PC-3 (cell line): ENCODE measurements around the gene ALOX12B. TPM values are rescaled to one million over a fixed set of nuclear protein-coding genes. Genes with fewer than 3 reads are reported as not detected.

Experiments used
- ATAC-seq: fragments of 200-7000 bp; cut with Tn5 transposase; 2 replicates; pipeline ENCODE4 v1.9.1; 2020; ENCODE audit warnings: mild to moderate bottlenecking, moderate library complexity
- BruUV-seq: library from RNA; stranded (reverse); fragments of 400-500 nt; replicated peaks from 2 replicates; lab custom pipeline; 2021; lab: Mats Ljungman, UMichigan
- CTCF ChIA-PET: fragments of 300-600 bp; sonication (Branson Sonifier 250); formaldehyde crosslinking; loops from one replicate; lab custom pipeline; 2022; ENCODE audit warnings: antibody characterized with exemption; lab: Charles Lee
- POLR2A ChIA-PET: fragments of 300-600 bp; sonication (Branson Sonifier 250); formaldehyde crosslinking; loops from one replicate; lab custom pipeline; 2022; ENCODE audit warnings: antibody characterized with exemption; ENCODE audit not compliant: unreplicated experiment; lab: Charles Lee
- DNase-seq: peaks from one replicate; pipeline ENCODE4 v3.0.0-alpha.2; 2015
- H2AFZ ChIP-seq: fragments of 300-600 bp; sonication (generic); 2 replicates; pipeline ENCODE4 v1.6.0; 2016; ENCODE audit warnings: antibody characterized with exemption, low read length
- H3F3A ChIP-seq: fragments of 300-600 bp; sonication (generic); one replicate; pipeline ENCODE4 v1.6.0; 2017; ENCODE audit warnings: antibody characterized with exemption, low read length, control low read depth, mild to moderate bottlenecking; ENCODE audit not compliant: unreplicated experiment
- H3K27ac ChIP-seq: fragments of 300-600 bp; sonication (generic); 2 replicates; pipeline ENCODE4 v1.5.1; 2016; ENCODE audit warnings: mild to moderate bottlenecking, low read length
- H3K27me3 ChIP-seq: fragments of 300-600 bp; sonication (generic); 2 replicates; pipeline ENCODE4 v1.6.1; 2016; ENCODE audit warnings: low read length, mixed read lengths
- H3K36me3 ChIP-seq: fragments of 300-600 bp; sonication (generic); 2 replicates; pipeline ENCODE4 v1.6.1; 2016; ENCODE audit warnings: low read depth, mixed run types, low read length, mixed read lengths
- H3K4me1 ChIP-seq: fragments of 300-600 bp; sonication (generic); 2 replicates; pipeline ENCODE4 v1.5.1; 2016; ENCODE audit warnings: low read length; ENCODE audit not compliant: insufficient read depth
- H3K4me2 ChIP-seq: fragments of 300-600 bp; sonication (generic); 2 replicates; pipeline ENCODE4 v1.6.0; 2016; ENCODE audit warnings: low read length
- H3K4me3 ChIP-seq: fragments of 300-600 bp; sonication (generic); 2 replicates; pipeline ENCODE4 v1.5.1; 2016; ENCODE audit warnings: mild to moderate bottlenecking, low read length, mixed read lengths
- H3K79me2 ChIP-seq: fragments of 300-600 bp; sonication (generic); 2 replicates; pipeline ENCODE4 v1.6.1; 2017; ENCODE audit warnings: low read length, mixed read lengths
- H3K9ac ChIP-seq: fragments of 300-600 bp; sonication (generic); 2 replicates; pipeline ENCODE4 v1.6.0; 2016; ENCODE audit warnings: mild to moderate bottlenecking, low read length
- H3K9me2 ChIP-seq: fragments of 300-600 bp; sonication (generic); replicated peaks from 2 replicates; pipeline ENCODE4 v1.6.1; 2016; ENCODE audit warnings: mixed run types, low read length, mixed read lengths
- H3K9me3 ChIP-seq: fragments of 300-600 bp; sonication (generic); 2 replicates; pipeline ENCODE4 v1.6.1; 2016; ENCODE audit warnings: low read length, mixed read lengths
- H4K20me1 ChIP-seq: fragments of 300-600 bp; sonication (generic); 2 replicates; pipeline ENCODE4 v1.6.1; 2016; ENCODE audit warnings: low read length, mixed read lengths
- CTCF ChIP-seq: fragments of 300-600 bp; sonication (generic); conservative IDR thresholded peaks from 2 replicates; pipeline ENCODE4 v1.5.1; 2017; ENCODE audit warnings: antibody characterized with exemption, low read depth, mild to moderate bottlenecking, low read length
- EZH2 ChIP-seq: fragments of 300-600 bp; sonication (generic); IDR thresholded peaks from one replicate; pipeline ENCODE4 v1.6.1; 2017; ENCODE audit warnings: antibody characterized with exemption, mild to moderate bottlenecking, low read length; ENCODE audit not compliant: unreplicated experiment
- EZH2phosphoT487 ChIP-seq: fragments of 300-600 bp; sonication (generic); IDR thresholded peaks from 2 replicates; pipeline ENCODE4 v1.6.1; 2018; ENCODE audit warnings: mild to moderate bottlenecking, antibody characterized with exemption, low read length, borderline replicate concordance
- intact Hi-C: fragments of 100-400 bp; cut with micrococcal nuclease; formaldehyde crosslinking; loops from 2 replicates; pipeline ENCODE4 v1.9.0; 2023
- total RNA-seq: library from RNA; depleted of rRNA; stranded (reverse); fragments of >200 nt; gene quantifications from 2 replicates; pipeline ENCODE4 v1.2.3, GENCODE V29; 2014

The ALOX12B gene
- total RNA-seq, 1 experiment from 2014 or later = 0.55 TPM

- ChIA-PET POLR2A (no interaction called here), CTCF (no interaction called here)
- H3K27ac ChIP-seq = no peak overlapping the region
- H3K4me3 ChIP-seq = no peak overlapping the region
- no peaks in the 10 kb centered on the region for H3K9me3 ChIP-seq
- ATAC-seq (no peak), DNase-seq (no peak)
- TF ChIP-seq CTCF (no peak), EZH2phosphoT487 (no peak), EZH2 (no peak)
- H2AFZ ChIP-seq = no peak overlapping the region
- no peak overlapping the region for H3K4me2 ChIP-seq
- H3K9ac ChIP-seq = no peak overlapping the region
- BruUV-seq = no TSS peak
- no peaks in the 10 kb centered on the region for H3F3A ChIP-seq
- H3K27me3 ChIP-seq = no peaks in the 10 kb centered on the region
- H3K4me1 ChIP-seq = no peaks in the 10 kb centered on the region
- intact Hi-C loops = no loop called here
- no peaks in the 10 kb centered on the region for H3K9me2 ChIP-seq
- no peaks in the 10 kb centered on the region for H3K36me3 ChIP-seq
- no peaks in the 10 kb centered on the region for H4K20me1 ChIP-seq
- no peaks in the 10 kb centered on the region for H3K79me2 ChIP-seq
Observed at GRCh38 chr17:8048236-8048635, 39.3 kb downstream of the ALOX12B start.

DNA sequence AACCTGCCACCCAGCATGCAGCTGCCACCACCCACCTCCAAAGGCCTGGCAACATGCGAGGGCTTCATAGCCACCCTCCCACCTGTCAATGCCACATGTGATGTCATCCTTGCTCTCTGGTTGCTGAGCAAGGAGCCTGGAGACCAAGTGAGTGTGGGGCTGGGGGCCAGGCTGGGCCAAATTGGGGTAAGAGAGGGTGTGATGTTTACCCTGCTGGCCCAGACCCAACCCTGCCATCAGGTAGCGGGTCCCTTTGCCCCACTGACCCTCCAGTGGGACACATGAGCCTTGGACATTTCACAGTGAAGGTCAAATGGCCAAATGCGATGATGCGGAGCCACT, 39.8 kb downstream of the ALOX12B start:
- CTCF ChIA-PET = no interaction called here

More for the DNA sequence above, 39.8 kb downstream of the ALOX12B start:
- Histone ChIP-seq H3K9me2 (no peaks in the 10 kb centered on the region), H3K4me2 (no peak overlapping the region), H3K4me3 (no peak overlapping the region), H3K9me3 (no peaks in the 10 kb centered on the region), H3K36me3 (no peaks in the 10 kb centered on the region), H3F3A (no peaks in the 10 kb centered on the region), H3K27ac (no peak overlapping the region), H3K4me1 (no peaks in the 10 kb centered on the region), H4K20me1 (no peaks in the 10 kb centered on the region), H2AFZ (no peak overlapping the region), H3K27me3 (no peaks in the 10 kb centered on the region), H3K9ac (no peak overlapping the region), H3K79me2 (no peaks in the 10 kb centered on the region)
- no peak for ATAC-seq
- no peak for DNase-seq
- BruUV-seq = no TSS peak
- TF ChIP-seq EZH2 = no peak
- no peak for TF ChIP-seq CTCF
- TF ChIP-seq EZH2phosphoT487 = no peak
- POLR2A ChIA-PET = no interaction called here
- intact Hi-C loops = no loop called here
